HepG2 (cell line): ENCODE measurements around the gene PLCB1. TPM values are rescaled to one million over a fixed set of nuclear protein-coding genes. Genes with fewer than 3 reads are reported as not detected.

Source experiments
- JUN ChIP-seq: sonication (generic); formaldehyde crosslinking; IDR thresholded peaks from 2 replicates; pipeline ENCODE4 v1.4.0; 2020; ENCODE audit warnings: mild to moderate bottlenecking, missing genetic modification reagents
- PRPF4 ChIP-seq: fragments of 200-400 bp; formaldehyde crosslinking; IDR thresholded peaks from 2 replicates; pipeline ENCODE4 v1.6.1; 2016; ENCODE audit warnings: low read length, low read depth; ENCODE audit not compliant: poor library complexity, severe bottlenecking
- ZNF3 ChIP-seq: IDR thresholded peaks from 2 replicates; pipeline ENCODE4 v1.7.0; 2017; ENCODE audit warnings: inconsistent platforms
- ZNF367 ChIP-seq: sonication (generic); formaldehyde crosslinking; IDR thresholded peaks from 2 replicates; pipeline ENCODE4 v1.4.0; 2020; ENCODE audit warnings: missing genetic modification reagents, borderline replicate concordance
- ZNF616 ChIP-seq: sonication (generic); formaldehyde crosslinking; IDR thresholded peaks from 2 replicates; pipeline ENCODE4 v1.5.0; 2020; ENCODE audit warnings: low read depth, mild to moderate bottlenecking, missing genetic modification reagents
- ZNF660 ChIP-seq: sonication (generic); formaldehyde crosslinking; IDR thresholded peaks from 2 replicates; pipeline ENCODE4 v1.5.1; 2020; ENCODE audit warnings: mild to moderate bottlenecking, low read depth, missing genetic modification reagents, borderline replicate concordance
- ZNF724P ChIP-seq: sonication (generic); formaldehyde crosslinking; IDR thresholded peaks from 2 replicates; pipeline ENCODE4 v1.8.0; 2022; ENCODE audit warnings: missing genetic modification reagents, borderline replicate concordance
- ZNF781 ChIP-seq: sonication (generic); formaldehyde crosslinking; IDR thresholded peaks from 2 replicates; pipeline ENCODE4 v1.5.1; 2020; ENCODE audit warnings: borderline replicate concordance, mild to moderate bottlenecking, missing genetic modification reagents; ENCODE audit errors: not compliant biosample characterization
- ZSCAN29 ChIP-seq: sonication (generic); formaldehyde crosslinking; conservative IDR thresholded peaks from 2 replicates; pipeline ENCODE4 v1.4.0; 2020; ENCODE audit warnings: mild to moderate bottlenecking, missing genetic modification reagents
- polyA plus RNA-seq, 8 experiments: library from polyadenylated mRNA; depleted of rRNA in 3 of 8; stranded (reverse) in 7 of 8; unstranded in 1 of 8; fragments of >200 nt; fragmentation: Illumina TruSeq in 4 of 8; extraction: Trizol in 4 of 8; gene quantifications; 2 replicates each; pipeline versions ENCODE4 v1.2.1 to v1.2.3, GENCODE V29; 2011 to 2016; ENCODE audit warnings: low read depth in 4 of 8, missing spikeins in 1 of 8, mixed read lengths in 1 of 8; ENCODE audit not compliant: insufficient read depth in 1 of 8
- total RNA-seq, 5 experiments: library from RNA; depleted of rRNA; stranded (reverse); fragments of >200 nt; fragmentation: Illumina TruSeq; extraction: Trizol; gene quantifications; 2 replicates each; pipeline ENCODE4 v1.2.3, GENCODE V29; 2016; ENCODE audit warnings: low read depth in 1 of 5
- TF ChIP-seq, protein P1 (sequence below): sonication (generic); formaldehyde crosslinking; conservative IDR thresholded peaks from 2 replicates; pipeline ENCODE4 v1.4.0; 2020; ENCODE audit warnings: missing genetic modification reagents
- TF ChIP-seq, protein P2 (sequence below): IDR thresholded peaks from 2 replicates; pipeline ENCODE4 v1.6.1; 2016
- TF ChIP-seq, protein P3 (sequence below): sonication (generic); formaldehyde crosslinking; conservative IDR thresholded peaks from 2 replicates; pipeline ENCODE4 v1.8.0; 2022; ENCODE audit warnings: missing genetic modification reagents
- TF ChIP-seq, protein P4 (sequence below): fragments of 450-650 bp; IDR thresholded peaks from 2 replicates; pipeline ENCODE4 v1.6.1; 2017; ENCODE audit warnings: mild to moderate bottlenecking
- TF ChIP-seq, protein P5 (sequence below): sonication (generic); formaldehyde crosslinking; IDR thresholded peaks from 2 replicates; pipeline ENCODE4 v1.8.0; 2022; ENCODE audit warnings: mild to moderate bottlenecking, missing genetic modification reagents; ENCODE audit not compliant: insufficient replicate concordance
- TF ChIP-seq, protein P6 (sequence below): sonication (generic); formaldehyde crosslinking; IDR thresholded peaks from 2 replicates; pipeline ENCODE4 v1.4.0; 2020; ENCODE audit warnings: missing genetic modification reagents

PLCB1 gene
- total and polyA plus RNA-seq, 2 of the 13 experiments (the other 11 are each of a cell fraction or from before 2014, with no cell fraction given): 42.4 to 55.9 TPM

- TF ChIP-seq, protein P1, sequence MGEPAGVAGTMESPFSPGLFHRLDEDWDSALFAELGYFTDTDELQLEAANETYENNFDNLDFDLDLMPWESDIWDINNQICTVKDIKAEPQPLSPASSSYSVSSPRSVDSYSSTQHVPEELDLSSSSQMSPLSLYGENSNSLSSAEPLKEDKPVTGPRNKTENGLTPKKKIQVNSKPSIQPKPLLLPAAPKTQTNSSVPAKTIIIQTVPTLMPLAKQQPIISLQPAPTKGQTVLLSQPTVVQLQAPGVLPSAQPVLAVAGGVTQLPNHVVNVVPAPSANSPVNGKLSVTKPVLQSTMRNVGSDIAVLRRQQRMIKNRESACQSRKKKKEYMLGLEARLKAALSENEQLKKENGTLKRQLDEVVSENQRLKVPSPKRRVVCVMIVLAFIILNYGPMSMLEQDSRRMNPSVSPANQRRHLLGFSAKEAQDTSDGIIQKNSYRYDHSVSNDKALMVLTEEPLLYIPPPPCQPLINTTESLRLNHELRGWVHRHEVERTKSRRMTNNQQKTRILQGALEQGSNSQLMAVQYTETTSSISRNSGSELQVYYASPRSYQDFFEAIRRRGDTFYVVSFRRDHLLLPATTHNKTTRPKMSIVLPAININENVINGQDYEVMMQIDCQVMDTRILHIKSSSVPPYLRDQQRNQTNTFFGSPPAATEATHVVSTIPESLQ (CRISPR knock-in tag): 0 out of 2 replicates have a peak, but pooled peaks have one; percentile 75
- TF ChIP-seq, protein P2, sequence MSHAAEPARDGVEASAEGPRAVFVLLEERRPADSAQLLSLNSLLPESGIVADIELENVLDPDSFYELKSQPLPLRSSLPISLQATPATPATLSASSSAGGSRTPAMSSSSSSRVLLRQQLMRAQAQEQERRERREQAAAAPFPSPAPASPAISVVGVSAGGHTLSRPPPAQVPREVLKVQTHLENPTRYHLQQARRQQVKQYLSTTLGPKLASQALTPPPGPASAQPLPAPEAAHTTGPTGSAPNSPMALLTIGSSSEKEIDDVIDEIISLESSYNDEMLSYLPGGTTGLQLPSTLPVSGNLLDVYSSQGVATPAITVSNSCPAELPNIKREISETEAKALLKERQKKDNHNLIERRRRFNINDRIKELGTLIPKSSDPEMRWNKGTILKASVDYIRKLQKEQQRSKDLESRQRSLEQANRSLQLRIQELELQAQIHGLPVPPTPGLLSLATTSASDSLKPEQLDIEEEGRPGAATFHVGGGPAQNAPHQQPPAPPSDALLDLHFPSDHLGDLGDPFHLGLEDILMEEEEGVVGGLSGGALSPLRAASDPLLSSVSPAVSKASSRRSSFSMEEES: peak; percentile 68
- TF ChIP-seq, protein P3, sequence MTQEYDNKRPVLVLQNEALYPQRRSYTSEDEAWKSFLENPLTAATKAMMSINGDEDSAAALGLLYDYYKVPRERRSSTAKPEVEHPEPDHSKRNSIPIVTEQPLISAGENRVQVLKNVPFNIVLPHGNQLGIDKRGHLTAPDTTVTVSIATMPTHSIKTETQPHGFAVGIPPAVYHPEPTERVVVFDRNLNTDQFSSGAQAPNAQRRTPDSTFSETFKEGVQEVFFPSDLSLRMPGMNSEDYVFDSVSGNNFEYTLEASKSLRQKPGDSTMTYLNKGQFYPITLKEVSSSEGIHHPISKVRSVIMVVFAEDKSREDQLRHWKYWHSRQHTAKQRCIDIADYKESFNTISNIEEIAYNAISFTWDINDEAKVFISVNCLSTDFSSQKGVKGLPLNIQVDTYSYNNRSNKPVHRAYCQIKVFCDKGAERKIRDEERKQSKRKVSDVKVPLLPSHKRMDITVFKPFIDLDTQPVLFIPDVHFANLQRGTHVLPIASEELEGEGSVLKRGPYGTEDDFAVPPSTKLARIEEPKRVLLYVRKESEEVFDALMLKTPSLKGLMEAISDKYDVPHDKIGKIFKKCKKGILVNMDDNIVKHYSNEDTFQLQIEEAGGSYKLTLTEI (CRISPR knock-in tag): no peak
- TF ChIP-seq ZNF660 (CRISPR knock-in tag) (no peak), ZSCAN29 (CRISPR knock-in tag) (no peak; the same call in 1 of the 2 replicates), ZNF367 (CRISPR knock-in tag) (no peak), ZNF724P (CRISPR knock-in tag) (peak; percentile 77; the same call in 1 of the 2 replicates), ZNF3 (no peak), JUN (no peak), ZNF616 (CRISPR knock-in tag) (no peak), PRPF4 (no peak), ZNF781 (peak; percentile 93)
- TF ChIP-seq, protein P4, sequence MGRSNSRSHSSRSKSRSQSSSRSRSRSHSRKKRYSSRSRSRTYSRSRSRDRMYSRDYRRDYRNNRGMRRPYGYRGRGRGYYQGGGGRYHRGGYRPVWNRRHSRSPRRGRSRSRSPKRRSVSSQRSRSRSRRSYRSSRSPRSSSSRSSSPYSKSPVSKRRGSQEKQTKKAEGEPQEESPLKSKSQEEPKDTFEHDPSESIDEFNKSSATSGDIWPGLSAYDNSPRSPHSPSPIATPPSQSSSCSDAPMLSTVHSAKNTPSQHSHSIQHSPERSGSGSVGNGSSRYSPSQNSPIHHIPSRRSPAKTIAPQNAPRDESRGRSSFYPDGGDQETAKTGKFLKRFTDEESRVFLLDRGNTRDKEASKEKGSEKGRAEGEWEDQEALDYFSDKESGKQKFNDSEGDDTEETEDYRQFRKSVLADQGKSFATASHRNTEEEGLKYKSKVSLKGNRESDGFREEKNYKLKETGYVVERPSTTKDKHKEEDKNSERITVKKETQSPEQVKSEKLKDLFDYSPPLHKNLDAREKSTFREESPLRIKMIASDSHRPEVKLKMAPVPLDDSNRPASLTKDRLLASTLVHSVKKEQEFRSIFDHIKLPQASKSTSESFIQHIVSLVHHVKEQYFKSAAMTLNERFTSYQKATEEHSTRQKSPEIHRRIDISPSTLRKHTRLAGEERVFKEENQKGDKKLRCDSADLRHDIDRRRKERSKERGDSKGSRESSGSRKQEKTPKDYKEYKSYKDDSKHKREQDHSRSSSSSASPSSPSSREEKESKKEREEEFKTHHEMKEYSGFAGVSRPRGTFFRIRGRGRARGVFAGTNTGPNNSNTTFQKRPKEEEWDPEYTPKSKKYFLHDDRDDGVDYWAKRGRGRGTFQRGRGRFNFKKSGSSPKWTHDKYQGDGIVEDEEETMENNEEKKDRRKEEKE: no peak
- TF ChIP-seq, protein P5, sequence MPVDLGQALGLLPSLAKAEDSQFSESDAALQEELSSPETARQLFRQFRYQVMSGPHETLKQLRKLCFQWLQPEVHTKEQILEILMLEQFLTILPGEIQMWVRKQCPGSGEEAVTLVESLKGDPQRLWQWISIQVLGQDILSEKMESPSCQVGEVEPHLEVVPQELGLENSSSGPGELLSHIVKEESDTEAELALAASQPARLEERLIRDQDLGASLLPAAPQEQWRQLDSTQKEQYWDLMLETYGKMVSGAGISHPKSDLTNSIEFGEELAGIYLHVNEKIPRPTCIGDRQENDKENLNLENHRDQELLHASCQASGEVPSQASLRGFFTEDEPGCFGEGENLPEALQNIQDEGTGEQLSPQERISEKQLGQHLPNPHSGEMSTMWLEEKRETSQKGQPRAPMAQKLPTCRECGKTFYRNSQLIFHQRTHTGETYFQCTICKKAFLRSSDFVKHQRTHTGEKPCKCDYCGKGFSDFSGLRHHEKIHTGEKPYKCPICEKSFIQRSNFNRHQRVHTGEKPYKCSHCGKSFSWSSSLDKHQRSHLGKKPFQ (CRISPR knock-in tag): peak; percentile 36
- TF ChIP-seq, protein P6, sequence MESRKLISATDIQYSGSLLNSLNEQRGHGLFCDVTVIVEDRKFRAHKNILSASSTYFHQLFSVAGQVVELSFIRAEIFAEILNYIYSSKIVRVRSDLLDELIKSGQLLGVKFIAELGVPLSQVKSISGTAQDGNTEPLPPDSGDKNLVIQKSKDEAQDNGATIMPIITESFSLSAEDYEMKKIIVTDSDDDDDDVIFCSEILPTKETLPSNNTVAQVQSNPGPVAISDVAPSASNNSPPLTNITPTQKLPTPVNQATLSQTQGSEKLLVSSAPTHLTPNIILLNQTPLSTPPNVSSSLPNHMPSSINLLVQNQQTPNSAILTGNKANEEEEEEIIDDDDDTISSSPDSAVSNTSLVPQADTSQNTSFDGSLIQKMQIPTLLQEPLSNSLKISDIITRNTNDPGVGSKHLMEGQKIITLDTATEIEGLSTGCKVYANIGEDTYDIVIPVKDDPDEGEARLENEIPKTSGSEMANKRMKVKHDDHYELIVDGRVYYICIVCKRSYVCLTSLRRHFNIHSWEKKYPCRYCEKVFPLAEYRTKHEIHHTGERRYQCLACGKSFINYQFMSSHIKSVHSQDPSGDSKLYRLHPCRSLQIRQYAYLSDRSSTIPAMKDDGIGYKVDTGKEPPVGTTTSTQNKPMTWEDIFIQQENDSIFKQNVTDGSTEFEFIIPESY (CRISPR knock-in tag): peak; percentile 48; the same call in 1 of the 2 replicates
Observed at GRCh38 chr20:8131598-8132483, at the start of gene PLCB1 (continued).
